Loucy (cell line): ENCODE measurements around the gene WDR26.

Experiments used
- EZH2phosphoT487 ChIP-seq: fragments of 200-600 bp; IDR thresholded peaks from 2 replicates; pipeline ENCODE4 v1.6.1; 2018; ENCODE audit warnings: antibody characterized with exemption, mild to moderate bottlenecking, moderate library complexity, borderline replicate concordance
- TF ChIP-seq, protein P1 (sequence below): fragments of 200-600 bp; sonication (generic); conservative IDR thresholded peaks from 2 replicates; pipeline ENCODE4 v1.5.1; 2014; ENCODE audit warnings: mild to moderate bottlenecking, antibody characterized with exemption, low read length

GRCh38 chr1:224343679-224344078 is 90.9 kb downstream of the WDR26 start:
- TF ChIP-seq, protein P1, sequence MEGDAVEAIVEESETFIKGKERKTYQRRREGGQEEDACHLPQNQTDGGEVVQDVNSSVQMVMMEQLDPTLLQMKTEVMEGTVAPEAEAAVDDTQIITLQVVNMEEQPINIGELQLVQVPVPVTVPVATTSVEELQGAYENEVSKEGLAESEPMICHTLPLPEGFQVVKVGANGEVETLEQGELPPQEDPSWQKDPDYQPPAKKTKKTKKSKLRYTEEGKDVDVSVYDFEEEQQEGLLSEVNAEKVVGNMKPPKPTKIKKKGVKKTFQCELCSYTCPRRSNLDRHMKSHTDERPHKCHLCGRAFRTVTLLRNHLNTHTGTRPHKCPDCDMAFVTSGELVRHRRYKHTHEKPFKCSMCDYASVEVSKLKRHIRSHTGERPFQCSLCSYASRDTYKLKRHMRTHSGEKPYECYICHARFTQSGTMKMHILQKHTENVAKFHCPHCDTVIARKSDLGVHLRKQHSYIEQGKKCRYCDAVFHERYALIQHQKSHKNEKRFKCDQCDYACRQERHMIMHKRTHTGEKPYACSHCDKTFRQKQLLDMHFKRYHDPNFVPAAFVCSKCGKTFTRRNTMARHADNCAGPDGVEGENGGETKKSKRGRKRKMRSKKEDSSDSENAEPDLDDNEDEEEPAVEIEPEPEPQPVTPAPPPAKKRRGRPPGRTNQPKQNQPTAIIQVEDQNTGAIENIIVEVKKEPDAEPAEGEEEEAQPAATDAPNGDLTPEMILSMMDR: no peak
- no peak for TF ChIP-seq EZH2phosphoT487
